ENCODE measurements around the gene SLC1A2. TPM values are rescaled to one million over a fixed set of nuclear protein-coding genes. Genes with fewer than 3 reads are reported as not detected.
A peak's percentile ranks its signal among the peaks of the same experiment; 100 is the strongest.

SLC1A2 gene
- total RNA-seq, 1 experiment from 2014 or later = 0.25 TPM

DNA sequence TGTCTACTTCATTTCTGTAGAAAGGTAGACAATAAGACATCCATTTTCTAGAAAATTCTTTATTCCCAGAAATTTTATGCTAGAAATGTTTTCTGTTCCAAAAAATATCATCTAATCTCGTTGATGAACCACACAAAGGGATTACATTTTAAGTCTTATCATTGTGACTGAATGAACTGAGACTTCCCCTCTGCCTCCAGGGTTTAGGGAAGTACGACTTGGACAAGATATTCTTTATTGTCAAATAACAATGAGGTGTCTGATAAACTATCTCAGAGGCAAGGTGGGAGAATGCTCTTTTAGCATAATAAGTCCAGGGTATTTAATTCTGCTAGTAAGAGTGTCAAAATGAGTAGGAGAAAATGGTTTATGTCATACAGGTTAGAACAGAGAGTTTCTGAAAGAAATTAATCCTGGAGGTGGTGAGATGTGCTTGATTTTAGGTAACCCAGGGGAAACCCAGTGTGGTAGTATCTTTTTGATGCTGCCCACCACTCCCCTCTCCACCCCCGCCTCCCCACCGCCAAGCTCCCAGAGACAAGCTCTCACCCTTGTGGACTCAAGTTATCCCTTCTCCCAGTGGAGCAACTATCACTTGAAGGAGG is 179.8 kb downstream of the SLC1A2 start (continued):
- TF ChIP-seq RAD21 (IDR thresholded peaks at IDR 0.05; ENCODE audit: low read depth) (no peak), YY1 (IDR thresholded peaks at IDR 0.05; ENCODE audit: extremely low read depth, insufficient replicate concordance, low read depth, low read length) (no peak), SRF (IDR thresholded peaks at IDR 0.05; ENCODE audit: low read depth) (no peak)
- TF ChIP-seq, protein P1, sequence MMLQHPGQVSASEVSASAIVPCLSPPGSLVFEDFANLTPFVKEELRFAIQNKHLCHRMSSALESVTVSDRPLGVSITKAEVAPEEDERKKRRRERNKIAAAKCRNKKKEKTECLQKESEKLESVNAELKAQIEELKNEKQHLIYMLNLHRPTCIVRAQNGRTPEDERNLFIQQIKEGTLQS (IDR thresholded peaks at IDR 0.05) = no peak
- TF ChIP-seq, protein P2, sequence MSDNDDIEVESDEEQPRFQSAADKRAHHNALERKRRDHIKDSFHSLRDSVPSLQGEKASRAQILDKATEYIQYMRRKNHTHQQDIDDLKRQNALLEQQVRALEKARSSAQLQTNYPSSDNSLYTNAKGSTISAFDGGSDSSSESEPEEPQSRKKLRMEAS (IDR thresholded peaks at IDR 0.05) = no peak

DNA sequence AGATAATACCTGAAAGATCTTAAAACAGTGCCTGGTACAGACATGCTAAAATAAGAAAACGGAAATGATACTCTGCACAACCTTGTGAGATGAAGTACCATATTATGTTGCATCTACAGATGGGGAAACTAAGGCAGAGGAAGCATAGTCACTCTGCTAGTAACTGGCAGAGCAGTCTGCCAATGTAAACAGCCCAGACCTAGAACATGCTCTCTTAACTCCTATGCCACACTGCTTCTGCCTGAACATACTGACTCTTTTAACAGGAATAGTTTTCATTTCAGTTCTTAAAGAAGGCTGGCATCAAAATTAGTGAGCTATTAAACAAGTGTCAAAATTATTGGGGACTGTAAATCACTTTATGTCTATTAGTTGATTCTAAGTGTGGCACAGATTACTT is 180.5 kb downstream of the SLC1A2 start:
- ATAC-seq (no peak), DNase-seq (ENCODE audit: low read depth, low spot score) (no peak)
- peak overlapping the region; percentile 93 for H2AFZ ChIP-seq (ENCODE audit: low read depth, low read length, poor library complexity, severe bottlenecking)
- ChIA-PET RAD21 (ENCODE audit: low non-redundant PET in 1 of 2, low total read pairs in 2 of 2, uncharacterized antibody in 2 of 2, unreplicated experiment in 2 of 2) (no interaction called here), CTCF (no interaction called here), POLR2A (interaction anchor here (1.9 kb wide), 1 partner anchor 106 kb away, joined by 4 read pairs; no protein-coding TSS in a partner anchor)
- no peaks in the 10 kb centered on the region for H3K27me3 ChIP-seq (ENCODE audit: insufficient read depth, low read length)
- no peaks in the 10 kb centered on the region for H4K20me1 ChIP-seq (ENCODE audit: insufficient read depth)
- no TSS peak for BruUV-seq (replicated peaks)
- no peak overlapping the region for H3K4me2 ChIP-seq (ENCODE audit: low read length)
- H3K9ac ChIP-seq (ENCODE audit: low read length) = no peak overlapping the region
- no peaks in the 10 kb centered on the region for H3K79me2 ChIP-seq (ENCODE audit: insufficient read depth, low read length)
- H3K9me2 ChIP-seq (ENCODE audit: insufficient read depth) = no peaks in the 10 kb centered on the region
- H3K9me3 ChIP-seq (ENCODE audit: control insufficient read depth in 1 of 2, insufficient read depth in 1 of 2, low read depth in 1 of 2, low read length in 2 of 2) = no peaks in the 10 kb centered on the region
- H3K27ac ChIP-seq (ENCODE audit: low read depth, low read length) = no peak overlapping the region
- H3K4me1 ChIP-seq (ENCODE audit: control insufficient read depth in 1 of 2, insufficient read depth in 2 of 2, low read length in 2 of 2) = peaks cover 26 to 39% of the 10 kb centered on the region in 2 experiments
- H3K4me3 ChIP-seq (replicated peaks in 1 of 2; ENCODE audit: low read depth in 1 of 2, low read length in 2 of 2) = no peak overlapping the region
- intact Hi-C loops (cut with micrococcal nuclease) = loop anchor here (2.0 to 5.0 kb wide), 4 partner anchors 102 to 312 kb away; partner anchors contain the start of gene CD44
- no peaks in the 10 kb centered on the region for H3K36me3 ChIP-seq (ENCODE audit: control insufficient read depth in 1 of 2, insufficient read depth in 2 of 2, low read length in 2 of 2)
- TF ChIP-seq SP1 (IDR thresholded peaks at IDR 0.05; ENCODE audit: low read depth) (no peak), RAD21 (IDR thresholded peaks at IDR 0.05; ENCODE audit: low read depth) (no peak), POLR2A (IDR thresholded peaks at IDR 0.05; ENCODE audit: borderline replicate concordance, extremely low read depth, insufficient read depth, insufficient read length) (no peak), SIN3A (IDR thresholded peaks at IDR 0.05; ENCODE audit: low read depth) (no peak), TCF7L2 (IDR thresholded peaks at IDR 0.05; ENCODE audit: borderline replicate concordance, extremely low read depth, insufficient read depth, insufficient read length) (no peak), FOSL1 (IDR thresholded peaks at IDR 0.05; ENCODE audit: low read depth) (no peak), ZNF274 (IDR thresholded peaks at IDR 0.05; ENCODE audit: low read depth, low read length) (no peak), EZH2 (IDR thresholded peaks at IDR 0.05) (no peak), SRF (IDR thresholded peaks at IDR 0.05; ENCODE audit: low read depth) (no peak), JUND (IDR thresholded peaks at IDR 0.05) (no peak), ZFX (IDR thresholded peaks at IDR 0.05) (no peak), CEBPB (IDR thresholded peaks at IDR 0.05; ENCODE audit: low read depth) (no peak), EZH2phosphoT487 (IDR thresholded peaks at IDR 0.05; ENCODE audit: borderline replicate concordance) (no peak), EGR1 (IDR thresholded peaks at IDR 0.05; ENCODE audit: low read depth) (no peak)
- TF ChIP-seq, protein P3, sequence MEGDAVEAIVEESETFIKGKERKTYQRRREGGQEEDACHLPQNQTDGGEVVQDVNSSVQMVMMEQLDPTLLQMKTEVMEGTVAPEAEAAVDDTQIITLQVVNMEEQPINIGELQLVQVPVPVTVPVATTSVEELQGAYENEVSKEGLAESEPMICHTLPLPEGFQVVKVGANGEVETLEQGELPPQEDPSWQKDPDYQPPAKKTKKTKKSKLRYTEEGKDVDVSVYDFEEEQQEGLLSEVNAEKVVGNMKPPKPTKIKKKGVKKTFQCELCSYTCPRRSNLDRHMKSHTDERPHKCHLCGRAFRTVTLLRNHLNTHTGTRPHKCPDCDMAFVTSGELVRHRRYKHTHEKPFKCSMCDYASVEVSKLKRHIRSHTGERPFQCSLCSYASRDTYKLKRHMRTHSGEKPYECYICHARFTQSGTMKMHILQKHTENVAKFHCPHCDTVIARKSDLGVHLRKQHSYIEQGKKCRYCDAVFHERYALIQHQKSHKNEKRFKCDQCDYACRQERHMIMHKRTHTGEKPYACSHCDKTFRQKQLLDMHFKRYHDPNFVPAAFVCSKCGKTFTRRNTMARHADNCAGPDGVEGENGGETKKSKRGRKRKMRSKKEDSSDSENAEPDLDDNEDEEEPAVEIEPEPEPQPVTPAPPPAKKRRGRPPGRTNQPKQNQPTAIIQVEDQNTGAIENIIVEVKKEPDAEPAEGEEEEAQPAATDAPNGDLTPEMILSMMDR (IDR thresholded peaks at IDR 0.05 in 2 of 3, conservative IDR thresholded peaks at IDR 0.05 in 1 of 3; ENCODE audit: borderline replicate concordance in 1 of 3, insufficient read depth in 1 of 3, low read depth in 2 of 3, low read length in 2 of 3) = no peak
- TF ChIP-seq, protein P4, sequence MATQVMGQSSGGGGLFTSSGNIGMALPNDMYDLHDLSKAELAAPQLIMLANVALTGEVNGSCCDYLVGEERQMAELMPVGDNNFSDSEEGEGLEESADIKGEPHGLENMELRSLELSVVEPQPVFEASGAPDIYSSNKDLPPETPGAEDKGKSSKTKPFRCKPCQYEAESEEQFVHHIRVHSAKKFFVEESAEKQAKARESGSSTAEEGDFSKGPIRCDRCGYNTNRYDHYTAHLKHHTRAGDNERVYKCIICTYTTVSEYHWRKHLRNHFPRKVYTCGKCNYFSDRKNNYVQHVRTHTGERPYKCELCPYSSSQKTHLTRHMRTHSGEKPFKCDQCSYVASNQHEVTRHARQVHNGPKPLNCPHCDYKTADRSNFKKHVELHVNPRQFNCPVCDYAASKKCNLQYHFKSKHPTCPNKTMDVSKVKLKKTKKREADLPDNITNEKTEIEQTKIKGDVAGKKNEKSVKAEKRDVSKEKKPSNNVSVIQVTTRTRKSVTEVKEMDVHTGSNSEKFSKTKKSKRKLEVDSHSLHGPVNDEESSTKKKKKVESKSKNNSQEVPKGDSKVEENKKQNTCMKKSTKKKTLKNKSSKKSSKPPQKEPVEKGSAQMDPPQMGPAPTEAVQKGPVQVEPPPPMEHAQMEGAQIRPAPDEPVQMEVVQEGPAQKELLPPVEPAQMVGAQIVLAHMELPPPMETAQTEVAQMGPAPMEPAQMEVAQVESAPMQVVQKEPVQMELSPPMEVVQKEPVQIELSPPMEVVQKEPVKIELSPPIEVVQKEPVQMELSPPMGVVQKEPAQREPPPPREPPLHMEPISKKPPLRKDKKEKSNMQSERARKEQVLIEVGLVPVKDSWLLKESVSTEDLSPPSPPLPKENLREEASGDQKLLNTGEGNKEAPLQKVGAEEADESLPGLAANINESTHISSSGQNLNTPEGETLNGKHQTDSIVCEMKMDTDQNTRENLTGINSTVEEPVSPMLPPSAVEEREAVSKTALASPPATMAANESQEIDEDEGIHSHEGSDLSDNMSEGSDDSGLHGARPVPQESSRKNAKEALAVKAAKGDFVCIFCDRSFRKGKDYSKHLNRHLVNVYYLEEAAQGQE (IDR thresholded peaks at IDR 0.05; ENCODE audit: low read depth) = no peak

Data from HCT116 (cell line).